ENCODE data around the gene RASL10A. TPM values are rescaled to one million over a fixed set of nuclear protein-coding genes. Genes with fewer than 3 reads are reported as not detected.
A peak's percentile ranks its signal among the peaks of the same experiment; 100 is the strongest.

The RASL10A gene
- total and polyA plus RNA-seq, 2 experiments from 2014 or later, result 1.6 to 3.0 TPM

- peak within 1 kb of the TSS; percentile 100 for H3K4me2 ChIP-seq
- peak within 1 kb of the TSS; percentile 99 for H3K4me3 ChIP-seq
- peaks cover 70% of the 10 kb centered on the region for H3K79me2 ChIP-seq (replicated peaks; ENCODE audit: insufficient read depth)
- peaks cover 34% of the 10 kb centered on the region for H3K4me1 ChIP-seq (ENCODE audit: insufficient read depth)
- H3K4me1 Mint-ChIP-seq, result peaks cover 36% of the 10 kb centered on the region
- no peaks in the 10 kb centered on the region for H3K27me3 ChIP-seq (ENCODE audit: insufficient read depth)
- peak within 1 kb of the TSS; percentile 100 for H3K27ac ChIP-seq (ENCODE audit: low read depth)
- peak within 1 kb of the TSS; percentile 92 for H3K4me3 Mint-ChIP-seq
- DNase-seq (ENCODE audit: low spot score) (peak; percentile 95), ATAC-seq (peak; percentile 79)
- peak within 1 kb of the TSS; percentile 100 for H2AFZ ChIP-seq
- H3K27ac Mint-ChIP-seq, result peak within 1 kb of the TSS; percentile 100
- H3K27me3 Mint-ChIP-seq (ENCODE audit: insufficient read depth, low read depth, poor library complexity), result peaks cover 18% of the 10 kb centered on the region
- TF ChIP-seq EZH2phosphoT487 (IDR thresholded peaks at IDR 0.05; ENCODE audit: unreplicated experiment), result no peak
- TF ChIP-seq POLR2AphosphoS5 (IDR thresholded peaks at IDR 0.05; ENCODE audit: low read depth), result peak; percentile 90
- TF ChIP-seq ETS1 (IDR thresholded peaks at IDR 0.05), result no peak
- TF ChIP-seq EZH2 (IDR thresholded peaks at IDR 0.05; ENCODE audit: low read depth, unreplicated experiment), result no peak
- peak; percentile 21; the same call in 1 of the 2 replicates for TF ChIP-seq CREB1 (CRISPR knock-in tag; IDR thresholded peaks at IDR 0.05; ENCODE audit: low read depth)
- TF ChIP-seq REST (IDR thresholded peaks at IDR 0.05; ENCODE audit: unreplicated experiment), result no peak
- no peak for TF ChIP-seq CTCF (conservative IDR thresholded peaks at IDR 0.05; ENCODE audit: low read depth in 2 of 2)
- no peak for TF ChIP-seq ZNF331 (CRISPR knock-in tag; IDR thresholded peaks at IDR 0.05; ENCODE audit: low read depth)
- TF ChIP-seq JUNB (IDR thresholded peaks at IDR 0.05; ENCODE audit: unreplicated experiment), result peak; percentile 95
- no peak for TF ChIP-seq STAT1 (IDR thresholded peaks at IDR 0.05; ENCODE audit: unreplicated experiment)
- no peak for TF ChIP-seq NANOG (IDR thresholded peaks at IDR 0.05; ENCODE audit: borderline replicate concordance)
- no peak for TF ChIP-seq ZNF462 (CRISPR knock-in tag; IDR thresholded peaks at IDR 0.05)
- peaks cover 39% of the 10 kb centered on the region for H4K20me1 ChIP-seq (replicated peaks; ENCODE audit: insufficient read depth)
- H3K36me3 Mint-ChIP-seq (ENCODE audit: low read depth), result peaks cover 76% of the 10 kb centered on the region
- H3K9me2 ChIP-seq (ENCODE audit: insufficient read depth), result no peaks in the 10 kb centered on the region
- H3K9me3 Mint-ChIP-seq, result no peaks in the 10 kb centered on the region
- H3F3A ChIP-seq (replicated peaks; ENCODE audit: low read depth), result 0 out of 2 replicates have a peak, but pooled peaks cover 2% of the 10 kb centered on the region
- peaks cover 28% of the 10 kb centered on the region for H3K36me3 ChIP-seq (ENCODE audit: insufficient read depth)
Measured at GRCh38 chr22:29267858-29268510, 47.5 kb downstream of the RASL10A start, which contains the start of the genes EWSR1 and RHBDD3. Gene EWSR1 (plus strand): TSS chr22:29268268. CDS start chr22:29268337, 69 bp downstream. Gene RHBDD3 (minus strand): TSS chr22:29267981. CDS start chr22:29265626, 2,355 bp downstream.

All from GM23338 (cell line).